Activated T-cell treated with anti-CD3 and anti-CD28 coated beads for 4 hours (primary cell): Measurements from ENCODE around the gene VPS54.
A peak's percentile ranks its signal among the peaks of the same experiment; 100 is the strongest.

Experiments used
- DNase-seq: peaks from one replicate; pipeline ENCODE4 v3.0.0-alpha.2; 2020

The VPS54 gene

GRCh38 chr2:64019083-64019974 is at the start of gene VPS54:
Gene VPS54 (minus strand): TSS chr2:64019428. CDS start chr2:63983999, 35,429 bp downstream.
- DNase-seq = peak; percentile 36

GRCh38 chr2:64067326-64067725 is 48.1 kb upstream of the VPS54 start:
- no peak for DNase-seq

- DNase-seq = no peak
Measured at GRCh38 chr2:64065516-64065915, 46.3 kb upstream of the VPS54 start.

- DNase-seq = no peak
Measured at GRCh38 chr2:64063924-64064331, 44.7 kb upstream of the VPS54 start.

GRCh38 chr2:64063454-64063853 is 44.2 kb upstream of the VPS54 start:
- DNase-seq = no peak

GRCh38 chr2:64062840-64063239 is 43.6 kb upstream of the VPS54 start:
- no peak for DNase-seq

- DNase-seq = no peak
Measured at GRCh38 chr2:64059270-64059669, 40.0 kb upstream of the VPS54 start.

GRCh38 chr2:64056021-64056420 is 36.8 kb upstream of the VPS54 start:
- no peak for DNase-seq

GRCh38 chr2:64054161-64054915 is 35.1 kb upstream of the VPS54 start:
- DNase-seq = no peak

GRCh38 chr2:64052463-64053241 is 33.4 kb upstream of the VPS54 start:
- DNase-seq = no peak

- DNase-seq = peak; percentile 59
Measured at GRCh38 chr2:64049633-64050220, 30.5 kb upstream of the VPS54 start.

GRCh38 chr2:64045938-64046337 is 26.7 kb upstream of the VPS54 start:
- DNase-seq = no peak

GRCh38 chr2:64040161-64040560 is 20.9 kb upstream of the VPS54 start:
- no peak for DNase-seq

GRCh38 chr2:64036034-64036705 is 16.9 kb upstream of the VPS54 start:
- DNase-seq = no peak

GRCh38 chr2:64035072-64035942 is 16.1 kb upstream of the VPS54 start:
- no peak for DNase-seq

- no peak for DNase-seq
Measured at GRCh38 chr2:64029116-64029665, 10.0 kb upstream of the VPS54 start.

- no peak for DNase-seq
Measured at GRCh38 chr2:64025741-64026140, 6.5 kb upstream of the VPS54 start.

- no peak for DNase-seq
Measured at GRCh38 chr2:64024259-64024949, 5.2 kb upstream of the VPS54 start.

GRCh38 chr2:64023485-64024258 is 4.4 kb upstream of the VPS54 start:
- DNase-seq = no peak
